A549 (cell line): ENCODE data around the gene NSL1.

Source experiments
- CTCF ChIP-seq: fragments of >200 bp; sonication (Bioruptor Twin); formaldehyde crosslinking; IDR thresholded peaks from 3 replicates; pipeline ENCODE4 v1.5.1; 2016
- EHMT2 ChIP-seq: fragments of 200-600 bp; sonication (generic); IDR thresholded peaks from 2 replicates; pipeline ENCODE4 v1.6.1; 2016; ENCODE audit warnings: antibody characterized with exemption, low read depth, mild to moderate bottlenecking, moderate library complexity
- FOSL2 ChIP-seq, 2 experiments: fragments of 450-650 bp in 1 of 2; fragments of >200 bp in 1 of 2; sonication (Bioruptor Twin) in 1 of 2; formaldehyde crosslinking; IDR thresholded peaks; 2 replicates each; pipeline versions ENCODE4 v1.5.0 to v1.6.1; 2016 to 2020; ENCODE audit warnings: mild to moderate bottlenecking in 1 of 2, moderate library complexity in 1 of 2
- HOXA7 ChIP-seq: fragments of 250-450 bp; sonication (Bioruptor Pico); IDR thresholded peaks from 2 replicates; pipeline ENCODE4 v1.5.0; 2020; ENCODE audit warnings: mild to moderate bottlenecking, moderate library complexity
- RAD21 ChIP-seq, 2 experiments: fragments of >200 bp in 1 of 2; sonication (Bioruptor Twin) in 1 of 2; formaldehyde crosslinking in 1 of 2; IDR thresholded peaks in 1 of 2; conservative IDR thresholded peaks in 1 of 2; 2 replicates in 1 of 2; 3 replicates in 1 of 2; pipeline ENCODE4 v1.6.1; 2012 to 2018; ENCODE audit warnings: inconsistent platforms in 1 of 2
- ZNF302 ChIP-seq: fragments of 250-450 bp; sonication (Bioruptor Pico); IDR thresholded peaks from 2 replicates; pipeline ENCODE4 v1.9.0; 2021; ENCODE audit warnings: inconsistent platforms, mild to moderate bottlenecking, moderate library complexity
- ZSCAN20 ChIP-seq: fragments of 250-450 bp; sonication (Bioruptor Pico); IDR thresholded peaks from 2 replicates; pipeline ENCODE4 v1.8.0; 2022; ENCODE audit warnings: mild to moderate bottlenecking, moderate library complexity

- TF ChIP-seq CTCF (no peak), ZNF302 (CRISPR knock-in tag) (no peak), HOXA7 (CRISPR knock-in tag) (no peak), FOSL2 (IDR thresholded peaks at IDR 0.05) (no peak), FOSL2 (CRISPR knock-in tag; IDR thresholded peaks at IDR 0.05) (no peak), RAD21 (conservative IDR thresholded peaks at IDR 0.05 in 1 of 2, IDR thresholded peaks at IDR 0.05 in 1 of 2) (no peak), ZSCAN20 (CRISPR knock-in tag) (no peak), EHMT2 (no peak)
Measured at GRCh38 chr1:212685429-212685828, 106.1 kb downstream of the NSL1 start.
